ENCODE measurements around the gene ERBB2. TPM values are rescaled to one million over a fixed set of nuclear protein-coding genes. Genes with fewer than 3 reads are reported as not detected.

The ERBB2 gene
- total RNA-seq, 2 donors from 2014 or later, result 110 to 133 TPM

DNA sequence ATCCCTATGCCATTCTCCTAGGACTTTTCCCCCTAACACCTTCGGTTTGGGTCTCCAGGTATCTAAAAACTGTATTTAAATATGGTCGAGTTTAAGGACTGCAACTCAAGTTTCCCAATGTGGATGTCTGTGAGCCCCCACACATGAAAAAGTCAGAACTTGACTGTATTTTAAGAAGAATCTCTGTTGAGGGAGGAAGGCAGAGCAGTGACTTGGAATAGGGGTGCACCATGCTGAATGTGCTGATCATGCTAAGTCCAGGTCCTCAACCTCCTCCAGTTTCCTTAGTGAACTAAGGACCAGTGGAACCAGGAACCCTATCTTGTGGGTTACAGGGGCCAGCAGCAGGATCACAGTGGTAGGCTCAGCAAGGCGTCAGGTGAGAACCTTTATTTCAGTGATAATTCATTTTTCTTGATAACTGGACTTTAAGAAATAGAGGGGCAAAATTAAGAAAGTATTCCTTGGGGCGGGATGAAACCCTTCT, 57.4 kb downstream of the ERBB2 start:
- Mint-ChIP-seq H3K9me3 (no peaks in the 10 kb centered on the region), H3K27ac (no peak overlapping the region), H3K4me3 (no peak overlapping the region), H3K27me3 (ENCODE audit: insufficient read depth) (no peaks in the 10 kb centered on the region), H3K36me3 (ENCODE audit: low read depth) (no peaks in the 10 kb centered on the region), H3K4me1 (peaks cover 25% of the 10 kb centered on the region)
- H3K9me3 ChIP-seq (ENCODE audit: control insufficient read depth, low read length), result no peaks in the 10 kb centered on the region
- peaks cover 3% of the 10 kb centered on the region for H3K4me1 ChIP-seq (ENCODE audit: control insufficient read depth, insufficient read depth, low read length)
- peaks cover 6% of the 10 kb centered on the region for H3K27me3 ChIP-seq (ENCODE audit: control insufficient read depth, insufficient read depth, low read length, poor library complexity, severe bottlenecking)
- H3K27ac ChIP-seq (ENCODE audit: low read depth, low read length), result no peak overlapping the region
- no peaks in the 10 kb centered on the region for H3K36me3 ChIP-seq (ENCODE audit: control insufficient read depth, insufficient read depth, low read length)
- H3K4me3 ChIP-seq (ENCODE audit: low read length), result no peak overlapping the region
- no peak overlapping the region for H3K9ac ChIP-seq (ENCODE audit: extremely low read depth, low read length, poor library complexity, severe bottlenecking)
- WGBS, 2 experiments (ENCODE audit: insufficient coverage in 1 of 2, insufficient read length in 1 of 2), result 91 to 94% methylated on average over 4 of the region's 4 CpGs
- no peak for TF ChIP-seq CTCF (conservative IDR thresholded peaks at IDR 0.05)
- DNase-seq, result no peak

DNA sequence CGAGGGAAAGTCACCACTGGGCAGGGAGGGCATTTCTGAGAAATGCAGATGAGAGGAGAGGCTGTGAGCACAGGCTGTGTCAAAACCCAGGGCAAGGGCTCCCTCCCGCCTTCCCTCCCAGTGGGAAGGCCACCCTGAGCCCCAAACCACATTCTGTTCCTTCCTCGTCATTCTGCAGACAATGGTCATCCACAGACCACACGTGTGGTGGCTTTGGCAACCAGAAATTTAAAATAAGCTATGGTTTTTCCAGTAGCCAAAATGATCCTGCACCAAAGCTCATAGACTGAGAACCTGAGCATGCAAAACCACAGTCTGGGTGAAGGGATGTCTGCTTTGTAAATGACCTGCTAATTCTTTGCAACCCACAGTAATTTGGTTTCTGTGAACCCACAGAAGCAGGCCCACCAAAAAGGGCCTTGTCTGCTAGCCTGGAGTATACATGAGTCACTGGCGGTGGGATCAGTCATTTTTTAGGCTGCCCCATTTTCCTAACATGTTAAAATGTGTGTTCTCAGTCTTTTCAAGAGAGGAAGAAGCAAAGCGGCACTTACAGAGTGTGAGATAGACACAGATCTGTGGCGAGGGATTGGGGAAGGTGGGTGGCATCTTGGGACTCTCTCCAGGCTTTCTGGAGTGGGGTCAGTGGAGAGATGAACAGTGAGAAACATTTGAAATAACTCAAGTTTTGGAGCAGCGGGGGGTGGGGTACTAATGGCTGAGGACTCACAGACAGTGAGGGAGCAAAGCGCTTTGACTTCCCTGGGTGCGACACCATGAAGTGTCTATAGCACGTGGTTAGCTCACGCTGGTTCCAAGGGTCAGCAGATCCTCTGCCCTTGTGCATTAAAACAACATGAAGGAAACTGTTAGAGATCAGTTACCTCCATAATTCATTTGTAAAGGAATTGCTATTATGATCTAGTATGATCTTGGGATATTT, 58.3 kb downstream of the ERBB2 start:
- no peak overlapping the region for H3K27ac ChIP-seq (ENCODE audit: low read depth, low read length)
- Mint-ChIP-seq H3K9me3 (no peaks in the 10 kb centered on the region), H3K27me3 (ENCODE audit: insufficient read depth) (no peaks in the 10 kb centered on the region), H3K4me3 (no peak overlapping the region), H3K4me1 (peaks cover 24% of the 10 kb centered on the region), H3K27ac (no peak overlapping the region), H3K36me3 (ENCODE audit: low read depth) (no peaks in the 10 kb centered on the region)
- peak; percentile 56 for DNase-seq
- H3K9ac ChIP-seq (ENCODE audit: extremely low read depth, low read length, poor library complexity, severe bottlenecking), result no peak overlapping the region
- H3K4me3 ChIP-seq (ENCODE audit: low read length), result no peak overlapping the region
- TF ChIP-seq CTCF (conservative IDR thresholded peaks at IDR 0.05), result no peak
- 88 to 89% methylated on average over 12 of the region's 12 CpGs for WGBS, 2 experiments (ENCODE audit: insufficient coverage in 1 of 2, insufficient read length in 1 of 2)
- H3K36me3 ChIP-seq (ENCODE audit: control insufficient read depth, insufficient read depth, low read length), result no peaks in the 10 kb centered on the region
- peaks cover 6% of the 10 kb centered on the region for H3K27me3 ChIP-seq (ENCODE audit: control insufficient read depth, insufficient read depth, low read length, poor library complexity, severe bottlenecking)
- H3K4me1 ChIP-seq (ENCODE audit: control insufficient read depth, insufficient read depth, low read length), result peaks cover 3% of the 10 kb centered on the region
- H3K9me3 ChIP-seq (ENCODE audit: control insufficient read depth, low read length), result no peaks in the 10 kb centered on the region

DNA sequence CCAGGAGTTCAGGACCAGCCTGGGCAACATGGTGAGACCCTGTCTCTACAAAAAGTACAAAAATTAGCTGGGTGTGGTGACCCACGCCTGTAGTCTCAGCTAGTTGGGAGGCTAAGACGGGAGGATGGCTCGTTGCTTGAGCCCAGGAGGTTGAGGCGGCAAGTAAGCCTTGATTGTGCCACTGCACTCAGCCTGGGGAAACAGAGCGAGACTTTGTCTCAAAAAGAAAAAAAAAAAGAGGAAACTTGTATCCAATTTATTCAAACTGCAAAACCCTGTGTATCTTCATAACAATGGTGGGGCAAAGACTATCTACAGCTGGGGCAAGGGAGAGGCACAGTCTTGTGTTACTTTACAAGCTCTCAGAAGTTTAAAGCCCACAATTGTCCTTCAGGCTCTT, 59.3 kb downstream of the ERBB2 start:
- H3K4me3 Mint-ChIP-seq, result no peak overlapping the region
- WGBS, 2 experiments (ENCODE audit: insufficient coverage in 1 of 2, insufficient read length in 1 of 2), result 98% methylated on average over 5 of the region's 5 CpGs
- Histone ChIP-seq H3K36me3 (ENCODE audit: control insufficient read depth, insufficient read depth, low read length) (no peaks in the 10 kb centered on the region), H3K27me3 (ENCODE audit: control insufficient read depth, insufficient read depth, low read length, poor library complexity, severe bottlenecking) (peaks cover 6% of the 10 kb centered on the region), H3K4me1 (ENCODE audit: control insufficient read depth, insufficient read depth, low read length) (peaks cover 3% of the 10 kb centered on the region), H3K9me3 (ENCODE audit: control insufficient read depth, low read length) (no peaks in the 10 kb centered on the region), H3K4me3 (ENCODE audit: low read length) (no peak overlapping the region), H3K27ac (ENCODE audit: low read depth, low read length) (no peak overlapping the region), H3K9ac (ENCODE audit: extremely low read depth, low read length, poor library complexity, severe bottlenecking) (no peak overlapping the region)
- no peak overlapping the region for H3K27ac Mint-ChIP-seq
- peaks cover 24% of the 10 kb centered on the region for H3K4me1 Mint-ChIP-seq
- no peak for TF ChIP-seq CTCF (conservative IDR thresholded peaks at IDR 0.05)
- H3K9me3 Mint-ChIP-seq, result no peaks in the 10 kb centered on the region
- no peaks in the 10 kb centered on the region for H3K27me3 Mint-ChIP-seq (ENCODE audit: insufficient read depth)
- no peaks in the 10 kb centered on the region for H3K36me3 Mint-ChIP-seq (ENCODE audit: low read depth)
- DNase-seq, result peak; percentile 32
